Upper lobe of left lung (tissue), 6 donors: ENCODE results near the gene UBAP1L. TPM values are rescaled to one million over a fixed set of nuclear protein-coding genes. Genes with fewer than 3 reads are reported as not detected.
A peak's percentile ranks its signal among the peaks of the same experiment; 100 is the strongest.

ENCODE experiments used
- ATAC-seq, 2 donors: fragments of 200-7000 bp; cut with Tn5 transposase; one replicate each; pipeline ENCODE4 v1.9.1; 2022; ENCODE audit warnings: mild to moderate bottlenecking in 2 of 2, moderate library complexity in 2 of 2; ENCODE audit not compliant: low FRiP score in 2 of 2
- DNase-seq, 2 donors: peaks; one replicate each; pipeline ENCODE4 v3.0.0-alpha.2; 2019 to 2020
- H3K27ac ChIP-seq, 4 donors: fragments of 200-600 bp; sonication (generic); one replicate each; pipeline ENCODE4 v1.5.1; 2016 to 2019
- H3K27me3 ChIP-seq, 4 donors: fragments of 200-600 bp; sonication (generic); one replicate each; pipeline ENCODE4 v1.5.1; 2017 to 2019
- H3K36me3 ChIP-seq, 4 donors: fragments of 200-600 bp; sonication (generic); one replicate each; pipeline ENCODE4 v1.5.1; 2016 to 2019
- H3K4me1 ChIP-seq, 4 donors: fragments of 200-600 bp; sonication (generic); one replicate each; pipeline ENCODE4 v1.5.1; 2018 to 2019
- H3K4me3 ChIP-seq, 4 donors: fragments of 200-600 bp; sonication (generic); one replicate each; pipeline ENCODE4 v1.5.1; 2017 to 2019; ENCODE audit warnings: mild to moderate bottlenecking in 2 of 4, moderate library complexity in 1 of 4
- H3K9me3 ChIP-seq, 4 donors: fragments of 200-600 bp; sonication (generic); one replicate each; pipeline ENCODE4 v1.5.1; 2018 to 2019
- CTCF ChIP-seq, 6 experiments: fragments of 450-650 bp in 4 of 6; fragments of 200-600 bp in 2 of 6; sonication (generic) in 2 of 6; IDR thresholded peaks; one replicate each; pipeline ENCODE4 v1.5.1; 2016 to 2019; ENCODE audit warnings: antibody characterized with exemption in 6 of 6
- EP300 ChIP-seq, 4 donors: sonication (generic); formaldehyde crosslinking; IDR thresholded peaks; one replicate each; pipeline ENCODE4 v1.5.1; 2017; ENCODE audit warnings: antibody characterized with exemption in 4 of 4, control low read depth in 2 of 4
- POLR2A ChIP-seq, 4 donors: fragments of 450-650 bp; IDR thresholded peaks; one replicate each; pipeline ENCODE4 v1.5.1; 2016 to 2017; ENCODE audit warnings: antibody characterized with exemption in 4 of 4, mild to moderate bottlenecking in 2 of 4
- POLR2AphosphoS5 ChIP-seq, 2 donors: sonication (generic); formaldehyde crosslinking; IDR thresholded peaks; one replicate each; pipeline ENCODE4 v1.5.1; 2017; ENCODE audit warnings: antibody characterized with exemption in 2 of 2
- WGBS, 2 donors: methylation state at CpG; one replicate each; pipeline ENCODE4 v1.1.5; 2017 to 2018; 5-methylcytosine and 5-hydroxymethylcytosine counted together
- total RNA-seq, 6 donors: library from RNA; depleted of rRNA in 4 of 6; stranded (reverse); fragments of >200 nt in 4 of 6; gene quantifications; one replicate each; pipeline versions ENCODE4 v1.1.0 to v1.2.1, GENCODE V29; 2016 to 2021
- donor health status: DM: no; HTN: no; CAD: no; lungs with moderate emphysema.
- donor health status: DM: no; HTN: yes; CAD: no; lungs with severe emphysema.

The UBAP1L gene
- total RNA-seq, 6 donors from 2014 or later: 3.3 to 10.5 (median 4.8) TPM

- H3K4me1 ChIP-seq: peaks cover 57 to 83% (median 73%) of the 10 kb centered on the region in 4 donors
- no peaks in the 10 kb centered on the region for H3K27me3 ChIP-seq
- peak overlapping the region; percentile 57 to 87 (median 66) for H3K27ac ChIP-seq
- DNase-seq (peak in 1 of 2 donors; percentile 66), ATAC-seq (no peak)
- peak in 1 of 2 donors; percentile 52 for TF ChIP-seq POLR2AphosphoS5 (IDR thresholded peaks at IDR 0.05)
- no peak for TF ChIP-seq POLR2A (IDR thresholded peaks at IDR 0.05)
- peak in 1 of 4 donors; percentile 14 for TF ChIP-seq EP300 (IDR thresholded peaks at IDR 0.05)
- no peak for TF ChIP-seq CTCF (IDR thresholded peaks at IDR 0.05)
- no peaks in the 10 kb centered on the region for H3K36me3 ChIP-seq
- 74 to 79% methylated on average over 8 of the region's 8 CpGs for whole genome bisulfite sequencing, 2 donors
- H3K4me3 ChIP-seq: no peak overlapping the region
- H3K9me3 ChIP-seq: no peaks in the 10 kb centered on the region
Measured at GRCh38 chr15:65085207-65085753, 29.7 kb downstream of the UBAP1L start.

GRCh38 chr15:65084500-65085206, 30.3 kb downstream of the UBAP1L start:
- 83% methylated on average over 7 of the region's 7 CpGs for WGBS, 2 donors
- Histone ChIP-seq H3K4me3 (no peak overlapping the region), H3K4me1 (peaks cover 57 to 80% (median 71%) of the 10 kb centered on the region in 4 donors), H3K27ac (peak overlapping the region; percentile 57 to 87 (median 66)), H3K9me3 (no peaks in the 10 kb centered on the region), H3K36me3 (no peaks in the 10 kb centered on the region), H3K27me3 (no peaks in the 10 kb centered on the region)
- ATAC-seq (no peak), DNase-seq (no peak)
- TF ChIP-seq POLR2AphosphoS5 (IDR thresholded peaks at IDR 0.05) (no peak), EP300 (IDR thresholded peaks at IDR 0.05) (no peak), CTCF (IDR thresholded peaks at IDR 0.05) (no peak), POLR2A (IDR thresholded peaks at IDR 0.05) (no peak)

- no peaks in the 10 kb centered on the region for H3K27me3 ChIP-seq
- peak overlapping the region in 3 of 4 donors; percentile 21 to 87 (median 27) for H3K27ac ChIP-seq
- ATAC-seq: no peak
- no peak overlapping the region for H3K4me3 ChIP-seq
- H3K4me1 ChIP-seq: peaks cover 52 to 66% (median 57%) of the 10 kb centered on the region in 4 donors
- no peak for DNase-seq
- H3K36me3 ChIP-seq: no peaks in the 10 kb centered on the region
- 31 to 40% methylated on average over 7 of the region's 7 CpGs for WGBS, 2 donors
- H3K9me3 ChIP-seq: no peaks in the 10 kb centered on the region
- no peak for TF ChIP-seq EP300 (IDR thresholded peaks at IDR 0.05)
- peak in 3 of 6 experiments; percentile 16 to 25 (median 24) for TF ChIP-seq CTCF (IDR thresholded peaks at IDR 0.05)
- peak in 1 of 2 donors; percentile 24 for TF ChIP-seq POLR2AphosphoS5 (IDR thresholded peaks at IDR 0.05)
Measured at GRCh38 chr15:65083262-65083701, 31.7 kb downstream of the UBAP1L start.

GRCh38 chr15:65082303-65082953, 32.6 kb downstream of the UBAP1L start:
- ATAC-seq: no peak

More at GRCh38 chr15:65082303-65082953, 32.6 kb downstream of the UBAP1L start:
- Histone ChIP-seq H3K4me1 (peaks cover 47 to 62% (median 55%) of the 10 kb centered on the region in 4 donors), H3K27me3 (peaks cover 0 to 5% (median under 1%) of the 10 kb centered on the region in 4 donors), H3K27ac (peak overlapping the region; percentile 17 to 69 (median 62)), H3K36me3 (no peaks in the 10 kb centered on the region), H3K4me3 (no peak overlapping the region), H3K9me3 (no peaks in the 10 kb centered on the region)
- DNase-seq: peak in 1 of 2 donors; percentile 58
- no peak for TF ChIP-seq POLR2AphosphoS5 (IDR thresholded peaks at IDR 0.05)
- TF ChIP-seq CTCF (IDR thresholded peaks at IDR 0.05): no peak
- peak in 1 of 4 donors; percentile 22 for TF ChIP-seq POLR2A (IDR thresholded peaks at IDR 0.05)
- TF ChIP-seq EP300 (IDR thresholded peaks at IDR 0.05): no peak
- WGBS, 2 donors: 6 to 11% methylated on average over 7 of the region's 7 CpGs
